AG04450 (cell line): ENCODE results near the gene EID3. TPM values are rescaled to one million over a fixed set of nuclear protein-coding genes. Genes with fewer than 3 reads are reported as not detected.
A peak's percentile ranks its signal among the peaks of the same experiment; 100 is the strongest.
"Not testable (repeated sequence)": the region's sequence is repeated elsewhere in the genome, so short reads cannot be mapped to it uniquely, and the experiment has no call there.

Experiments used
- CTCF ChIA-PET: fragments of 300-600, 350-600 bp; formaldehyde crosslinking; extraction: SDS; loops from one replicate; lab custom pipeline; 2022; ENCODE audit warnings: antibody characterized with exemption, inconsistent platforms; lab: Charles Lee
- POLR2A ChIA-PET: fragments of 350-600 bp; formaldehyde crosslinking; extraction: SDS; loops from one replicate; lab custom pipeline; 2021; ENCODE audit warnings: antibody characterized with exemption, inconsistent platforms; lab: Yijun Ruan, JAX
- DNase-seq: peaks from one replicate; pipeline ENCODE4 v3.0.0-alpha.2; 2011; ENCODE audit warnings: low read depth, low spot score
- H3K27ac ChIP-seq: one replicate; pipeline ENCODE4 v1.5.1; 2012; ENCODE audit warnings: low read depth, low read length, control low read depth
- H3K27me3 ChIP-seq: one replicate; pipeline ENCODE4 v1.6.0; 2012; ENCODE audit warnings: low read length; ENCODE audit not compliant: control insufficient read depth, insufficient read depth
- H3K4me3 ChIP-seq: 2 replicates; pipeline ENCODE4 v1.5.1; 2011; ENCODE audit warnings: mild to moderate bottlenecking, low read depth, low read length, control low read depth
- H3K9me3 ChIP-seq: 2 replicates; pipeline ENCODE4 v1.5.1; 2012; ENCODE audit warnings: low read length; ENCODE audit not compliant: control insufficient read depth, insufficient read depth
- polyA plus RNA-seq: library from polyadenylated mRNA; depleted of rRNA; stranded (reverse); fragments of >200 nt; gene quantifications from 2 replicates; pipeline ENCODE4 v1.2.3, GENCODE V29; 2011
- TF ChIP-seq, protein P1 (sequence below): IDR thresholded peaks from 2 replicates; pipeline ENCODE4 v1.5.1; 2011; ENCODE audit warnings: low read depth, low read length, control low read depth, inconsistent platforms

Gene EID3
- polyA plus RNA-seq, 1 experiment = 2.5 TPM

GRCh38 chr12:104317538-104318210, 14.1 kb downstream of the EID3 start:
- Histone ChIP-seq H3K9me3 (no peaks in the 10 kb centered on the region), H3K4me3 (no peak overlapping the region), H3K27ac (no peak overlapping the region), H3K27me3 (no peaks in the 10 kb centered on the region)
- no peak for DNase-seq
- ChIA-PET POLR2A (interaction anchor here (1.2 kb wide), 1 partner anchor 30 kb away, joined by 3 read pairs; no protein-coding TSS in a partner anchor), CTCF (interaction anchor here (1.1 kb wide), 1 partner anchor 9 kb away, joined by 5 read pairs; no protein-coding TSS in a partner anchor)
- TF ChIP-seq, protein P1, sequence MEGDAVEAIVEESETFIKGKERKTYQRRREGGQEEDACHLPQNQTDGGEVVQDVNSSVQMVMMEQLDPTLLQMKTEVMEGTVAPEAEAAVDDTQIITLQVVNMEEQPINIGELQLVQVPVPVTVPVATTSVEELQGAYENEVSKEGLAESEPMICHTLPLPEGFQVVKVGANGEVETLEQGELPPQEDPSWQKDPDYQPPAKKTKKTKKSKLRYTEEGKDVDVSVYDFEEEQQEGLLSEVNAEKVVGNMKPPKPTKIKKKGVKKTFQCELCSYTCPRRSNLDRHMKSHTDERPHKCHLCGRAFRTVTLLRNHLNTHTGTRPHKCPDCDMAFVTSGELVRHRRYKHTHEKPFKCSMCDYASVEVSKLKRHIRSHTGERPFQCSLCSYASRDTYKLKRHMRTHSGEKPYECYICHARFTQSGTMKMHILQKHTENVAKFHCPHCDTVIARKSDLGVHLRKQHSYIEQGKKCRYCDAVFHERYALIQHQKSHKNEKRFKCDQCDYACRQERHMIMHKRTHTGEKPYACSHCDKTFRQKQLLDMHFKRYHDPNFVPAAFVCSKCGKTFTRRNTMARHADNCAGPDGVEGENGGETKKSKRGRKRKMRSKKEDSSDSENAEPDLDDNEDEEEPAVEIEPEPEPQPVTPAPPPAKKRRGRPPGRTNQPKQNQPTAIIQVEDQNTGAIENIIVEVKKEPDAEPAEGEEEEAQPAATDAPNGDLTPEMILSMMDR = no peak

GRCh38 chr12:104319028-104319427, 15.5 kb downstream of the EID3 start:
- no peak for DNase-seq
- Histone ChIP-seq H3K27me3 (no peaks in the 10 kb centered on the region), H3K9me3 (no peaks in the 10 kb centered on the region), H3K27ac (no peak overlapping the region), H3K4me3 (no peak overlapping the region)
- TF ChIP-seq, protein P1 = no peak
- POLR2A ChIA-PET = interaction anchor here (0.9 kb wide), 1 partner anchor 11 kb away, joined by 3 read pairs; no protein-coding TSS in a partner anchor
- CTCF ChIA-PET = no interaction called here

- POLR2A ChIA-PET = interaction anchor here (0.7 kb wide), 1 partner anchor 17 kb away, joined by 4 read pairs; the partner anchor contains the start of gene EID3
- Histone ChIP-seq H3K27ac (no peak overlapping the region), H3K4me3 (no peak overlapping the region), H3K9me3 (no peaks in the 10 kb centered on the region), H3K27me3 (no peaks in the 10 kb centered on the region)
- CTCF ChIA-PET = no interaction called here
- TF ChIP-seq, protein P1 = no peak
- no peak for DNase-seq
Measured at GRCh38 chr12:104319918-104320626, 16.5 kb downstream of the EID3 start.

GRCh38 chr12:104320627-104321024, 17.1 kb downstream of the EID3 start:
- no peak overlapping the region for H3K27ac ChIP-seq
- no peak overlapping the region for H3K4me3 ChIP-seq
- no peaks in the 10 kb centered on the region for H3K27me3 ChIP-seq
- CTCF ChIA-PET = no interaction called here
- no peaks in the 10 kb centered on the region for H3K9me3 ChIP-seq
- DNase-seq = no peak
- POLR2A ChIA-PET = interaction anchor here (0.6 to 0.7 kb wide), 3 partner anchors 13 to 18 kb away, joined by 3 to 4 read pairs (median 4); partner anchors contain the start of gene EID3
- TF ChIP-seq, protein P1 = no peak

- Histone ChIP-seq H3K4me3 (no peak overlapping the region), H3K9me3 (no peaks in the 10 kb centered on the region), H3K27me3 (no peaks in the 10 kb centered on the region), H3K27ac (no peak overlapping the region)
- DNase-seq = no peak
- POLR2A ChIA-PET = no interaction called here
- TF ChIP-seq, protein P1 = no peak
- CTCF ChIA-PET = no interaction called here
Measured at GRCh38 chr12:104321949-104322348, 18.4 kb downstream of the EID3 start.

- POLR2A ChIA-PET, H3K27me3 ChIP-seq, H3K9me3 ChIP-seq, H3K4me3 ChIP-seq, DNase-seq: not testable (repeated sequence)
- CTCF ChIA-PET = interaction anchor here (0.5 kb wide), 1 partner anchor 109 kb away, joined by 3 read pairs; no protein-coding TSS in a partner anchor
- H3K27ac ChIP-seq = peak overlapping the region; percentile 43
Measured at GRCh38 chr12:104322533-104322932, 19.0 kb downstream of the EID3 start.
